Measurements from ENCODE around the gene FKBP10. TPM values are rescaled to one million over a fixed set of nuclear protein-coding genes. Genes with fewer than 3 reads are reported as not detected.
A peak's percentile ranks its signal among the peaks of the same experiment; 100 is the strongest.
"Not testable (repeated sequence)": the region's sequence is repeated elsewhere in the genome, so short reads cannot be mapped to it uniquely, and the experiment has no call there.

The FKBP10 gene
- total and polyA plus RNA-seq, 3 experiments from 2014 or later: 1.4 to 1.5 TPM; not detected in 1

- no peak overlapping the region for H3K4me3 ChIP-seq (ENCODE audit: low read length)
- no peak overlapping the region for H3K27ac ChIP-seq (ENCODE audit: low read depth, low read length)
- Mint-ChIP-seq H3K4me3 (no peak overlapping the region), H3K36me3 (peaks cover 0 to 47% (median 8%) of the 10 kb centered on the region in 3 donors), H3K9me3 (no peaks in the 10 kb centered on the region), H3K27ac (no peak overlapping the region), H3K27me3 (no peaks in the 10 kb centered on the region), H3K4me1 (peaks cover 25 to 41% (median 40%) of the 10 kb centered on the region in 3 donors)
- peaks cover 3% of the 10 kb centered on the region for H3K36me3 ChIP-seq (ENCODE audit: insufficient read depth, low read length)
- no peaks in the 10 kb centered on the region for H3K27me3 ChIP-seq (ENCODE audit: insufficient read depth, low read length, poor library complexity, severe bottlenecking)
- peaks cover 15% of the 10 kb centered on the region for H3K4me1 ChIP-seq (ENCODE audit: insufficient read depth, low read length)
- H3K9me3 ChIP-seq (ENCODE audit: low read length): no peaks in the 10 kb centered on the region
- POLR2A ChIA-PET: interaction anchor here (1.5 kb wide), 1 partner anchor 16 kb away, joined by 3 read pairs; the partner anchor contains the start of gene KLHL11
- CTCF ChIA-PET: no interaction called here
- DNase-seq: no peak
Measured at GRCh38 chr17:41848788-41849187, 36.0 kb downstream of the FKBP10 start.

GRCh38 chr17:41849251-41849990 is 36.6 kb downstream of the FKBP10 start:
- no peaks in the 10 kb centered on the region for H3K9me3 Mint-ChIP-seq
- Histone ChIP-seq H3K9me3 (ENCODE audit: low read length) (no peaks in the 10 kb centered on the region), H3K4me1 (ENCODE audit: insufficient read depth, low read length) (peaks cover 15% of the 10 kb centered on the region), H3K36me3 (ENCODE audit: insufficient read depth, low read length) (peaks cover 9% of the 10 kb centered on the region), H3K27me3 (ENCODE audit: insufficient read depth, low read length, poor library complexity, severe bottlenecking) (no peaks in the 10 kb centered on the region), H3K4me3 (ENCODE audit: low read length) (no peak overlapping the region), H3K27ac (ENCODE audit: low read depth, low read length) (no peak overlapping the region)
- peaks cover 25 to 47% (median 46%) of the 10 kb centered on the region in 3 donors for H3K4me1 Mint-ChIP-seq
- H3K36me3 Mint-ChIP-seq: peaks cover 0 to 53% (median 8%) of the 10 kb centered on the region in 3 donors
- DNase-seq: no peak
- no peak overlapping the region for H3K27ac Mint-ChIP-seq
- H3K27me3 Mint-ChIP-seq: no peaks in the 10 kb centered on the region
- CTCF ChIA-PET: no interaction called here
- no peak overlapping the region for H3K4me3 Mint-ChIP-seq
- POLR2A ChIA-PET: no interaction called here

GRCh38 chr17:41851382-41851781 is 38.6 kb downstream of the FKBP10 start:
- not testable (repeated sequence) for H3K4me3 ChIP-seq (ENCODE audit: low read length)

GRCh38 chr17:41860254-41860931 is 47.6 kb downstream of the FKBP10 start:
- peak overlapping the region in 4 of 7 donors; percentile 3 to 48 (median 32) for H3K4me3 Mint-ChIP-seq
- H3K36me3 ChIP-seq (ENCODE audit: insufficient read depth, low read length): no peaks in the 10 kb centered on the region
- peaks cover 29 to 46% (median 35%) of the 10 kb centered on the region in 3 donors for H3K4me1 Mint-ChIP-seq
- H3K4me3 ChIP-seq (ENCODE audit: low read length): no peak overlapping the region
- peaks cover 0 to 6% (median 0%) of the 10 kb centered on the region in 3 donors for H3K36me3 Mint-ChIP-seq
- ChIA-PET POLR2A (no interaction called here), CTCF (no interaction called here)
- no peaks in the 10 kb centered on the region for H3K27me3 ChIP-seq (ENCODE audit: insufficient read depth, low read length, poor library complexity, severe bottlenecking)
- H3K4me1 ChIP-seq (ENCODE audit: insufficient read depth, low read length): peaks cover 28% of the 10 kb centered on the region
- DNase-seq: no peak
- no peaks in the 10 kb centered on the region for H3K9me3 ChIP-seq (ENCODE audit: low read length)
- H3K27ac Mint-ChIP-seq: peak overlapping the region in 4 of 8 donors; percentile 13 to 64 (median 48)
- H3K27ac ChIP-seq (ENCODE audit: low read depth, low read length): no peak overlapping the region
- H3K27me3 Mint-ChIP-seq: no peaks in the 10 kb centered on the region
- H3K9me3 Mint-ChIP-seq: no peaks in the 10 kb centered on the region

More at GRCh38 chr17:41851382-41851781, 38.6 kb downstream of the FKBP10 start:
- Mint-ChIP-seq H3K36me3 (peaks cover 5 to 61% (median 7%) of the 10 kb centered on the region in 3 donors), H3K4me1 (peaks cover 30 to 56% (median 55%) of the 10 kb centered on the region in 3 donors), H3K27ac (peak overlapping the region in 1 of 8 donors; percentile 17)
- CTCF ChIA-PET; DNase-seq; H3K4me3 Mint-ChIP-seq; H3K27me3 Mint-ChIP-seq; POLR2A ChIA-PET; H3K27ac ChIP-seq (ENCODE audit: low read depth, low read length); H3K9me3 Mint-ChIP-seq; H3K27me3 ChIP-seq (ENCODE audit: insufficient read depth, low read length, poor library complexity, severe bottlenecking); H3K9me3 ChIP-seq (ENCODE audit: low read length): not testable (repeated sequence)
- Histone ChIP-seq H3K36me3 (ENCODE audit: insufficient read depth, low read length) (peaks cover 15% of the 10 kb centered on the region), H3K4me1 (ENCODE audit: insufficient read depth, low read length) (peaks cover 15% of the 10 kb centered on the region)

- H3K27ac Mint-ChIP-seq: no peak overlapping the region
- no peaks in the 10 kb centered on the region for H3K27me3 ChIP-seq (ENCODE audit: insufficient read depth, low read length, poor library complexity, severe bottlenecking)
- H3K27me3 Mint-ChIP-seq: no peaks in the 10 kb centered on the region
- peaks cover 25 to 39% (median 35%) of the 10 kb centered on the region in 3 donors for H3K4me1 Mint-ChIP-seq
- H3K9me3 Mint-ChIP-seq: no peaks in the 10 kb centered on the region
- no peaks in the 10 kb centered on the region for H3K9me3 ChIP-seq (ENCODE audit: low read length)
- DNase-seq: peak in 3 of 5 donors; percentile 3 to 32 (median 29)
- H3K36me3 ChIP-seq (ENCODE audit: insufficient read depth, low read length): peaks cover 4% of the 10 kb centered on the region
- peaks cover 28% of the 10 kb centered on the region for H3K4me1 ChIP-seq (ENCODE audit: insufficient read depth, low read length)
- H3K4me3 Mint-ChIP-seq: no peak overlapping the region
- no peak overlapping the region for H3K27ac ChIP-seq (ENCODE audit: low read depth, low read length)
- peak overlapping the region; percentile 94 for H3K4me3 ChIP-seq (ENCODE audit: low read length)
- peaks cover 0 to 15% (median 0%) of the 10 kb centered on the region in 3 donors for H3K36me3 Mint-ChIP-seq
- CTCF ChIA-PET: interaction anchor here (2.7 kb wide), 1 partner anchor 52 kb away, joined by 10 read pairs; the partner anchor contains the start of genes FKBP10 and P3H4
- POLR2A ChIA-PET: interaction anchor here (0.6 to 1.5 kb wide), 4 partner anchors 24 to 103 kb away, joined by 3 to 4 read pairs (median 4); partner anchors contain the start of genes CNP and P3H4
Measured at GRCh38 chr17:41863074-41863848, 50.5 kb downstream of the FKBP10 start.

GRCh38 chr17:41864498-41864835 is 51.7 kb downstream of the FKBP10 start:
- Mint-ChIP-seq H3K4me1 (peaks cover 24 to 37% (median 36%) of the 10 kb centered on the region in 3 donors), H3K27ac (no peak overlapping the region)

GRCh38 chr17:41864836-41865595 is 52.2 kb downstream of the FKBP10 start, which contains the start of gene KLHL11:
KLHL11 (minus strand) TSS chr17:41865423; CDS start chr17:41865370, 53 bp downstream.
- H3K4me3 ChIP-seq (ENCODE audit: low read length): peak within 1 kb of the TSS; percentile 94
- H3K4me1 ChIP-seq (ENCODE audit: insufficient read depth, low read length): peaks cover 28% of the 10 kb centered on the region
- H3K27ac ChIP-seq (ENCODE audit: low read depth, low read length): peak within 1 kb of the TSS; percentile 81
- peak; percentile 81 to 90 (median 85) for DNase-seq
- H3K9me3 Mint-ChIP-seq: no peaks in the 10 kb centered on the region
- peaks cover 0 to 31% (median 1%) of the 10 kb centered on the region in 3 donors for H3K36me3 Mint-ChIP-seq
- H3K9me3 ChIP-seq (ENCODE audit: low read length): no peaks in the 10 kb centered on the region
- H3K4me1 Mint-ChIP-seq: peaks cover 19 to 31% (median 31%) of the 10 kb centered on the region in 3 donors
- peak within 1 kb of the TSS in 4 of 8 donors; percentile 77 to 90 (median 88) for H3K27ac Mint-ChIP-seq
- ChIA-PET CTCF (interaction anchor here (0.7 to 2.7 kb wide), 6 partner anchors 53 to 1765 kb away, joined by 3 to 10 read pairs (median 4); partner anchors contain the start of genes DNAJC7, FKBP10, NR1D1 and ODAD4), POLR2A (interaction anchor here (0.6 to 2.1 kb wide), 13 partner anchors 17 to 388 kb away, joined by 3 to 16 read pairs (median 3); partner anchors contain the start of genes ACLY, CNP, EIF1 and ODAD4)
- H3K36me3 ChIP-seq (ENCODE audit: insufficient read depth, low read length): peaks cover 4% of the 10 kb centered on the region
- no peaks in the 10 kb centered on the region for H3K27me3 ChIP-seq (ENCODE audit: insufficient read depth, low read length, poor library complexity, severe bottlenecking)
- no peaks in the 10 kb centered on the region for H3K27me3 Mint-ChIP-seq
- H3K4me3 Mint-ChIP-seq: peak within 1 kb of the TSS in 1 of 7 donors; percentile 15

More at GRCh38 chr17:41864498-41864835, 51.7 kb downstream of the FKBP10 start:
- peak overlapping the region; percentile 94 for H3K4me3 ChIP-seq (ENCODE audit: low read length)
- Mint-ChIP-seq H3K4me3 (no peak overlapping the region), H3K27me3 (no peaks in the 10 kb centered on the region), H3K9me3 (no peaks in the 10 kb centered on the region), H3K36me3 (peaks cover 0 to 26% (median 1%) of the 10 kb centered on the region in 3 donors)
- ChIA-PET CTCF (interaction anchor here (0.8 to 2.7 kb wide), 4 partner anchors 53 to 153 kb away, joined by 3 to 10 read pairs (median 5); partner anchors contain the start of genes DNAJC7, FKBP10, ODAD4 and P3H4), POLR2A (interaction anchor here (0.6 to 2.1 kb wide), 8 partner anchors 16 to 175 kb away, joined by 3 to 16 read pairs (median 4); partner anchors contain the start of genes ACLY, CNP, EIF1 and ODAD4)
- peaks cover 28% of the 10 kb centered on the region for H3K4me1 ChIP-seq (ENCODE audit: insufficient read depth, low read length)
- no peaks in the 10 kb centered on the region for H3K9me3 ChIP-seq (ENCODE audit: low read length)
- DNase-seq: peak in 1 of 5 donors; percentile 52
- H3K27ac ChIP-seq (ENCODE audit: low read depth, low read length): peak overlapping the region; percentile 81
- peaks cover 4% of the 10 kb centered on the region for H3K36me3 ChIP-seq (ENCODE audit: insufficient read depth, low read length)
- no peaks in the 10 kb centered on the region for H3K27me3 ChIP-seq (ENCODE audit: insufficient read depth, low read length, poor library complexity, severe bottlenecking)

Data from CD8-positive, alpha-beta memory T cell (primary cell).